ENCODE data around the gene MN1. TPM values are rescaled to one million over a fixed set of nuclear protein-coding genes. Genes with fewer than 3 reads are reported as not detected.

MN1 gene
- total RNA-seq (1 to 10 TPM; 2.2 to 6.4 (median 4.6) TPM), polyA plus RNA-seq (1 to 10 TPM in 2 of 3 donors, under 1 TPM in 1; 0.50 to 2.4 (median 2.4) TPM)
- long read RNA-seq, donor 1, full-length matches to known transcripts = 2 of 2 reads
- long read RNA-seq, donor 1, partial matches to known transcripts = 0 of 2 reads
- long read RNA-seq, donor 1, other reads (novel, unspliced or antisense) = 0 of 2 reads
- long read RNA-seq, donor 2, full-length matches to known transcripts = 2 of 2 reads
- long read RNA-seq, donor 2, partial matches to known transcripts = 0 of 2 reads
- long read RNA-seq, donor 2, other reads (novel, unspliced or antisense) = 0 of 2 reads
- long read RNA-seq, donor 3, full-length matches to known transcripts = 1 of 1 reads
- long read RNA-seq, donor 3, partial matches to known transcripts = 0 of 1 reads
- long read RNA-seq, donor 3, other reads (novel, unspliced or antisense) = 0 of 1 reads
- long read RNA-seq, donor 4 = 0 reads
- long read RNA-seq, donor 5, full-length matches to known transcripts = 5 of 12 reads
- long read RNA-seq, donor 5, partial matches to known transcripts = 7 of 12 reads
- long read RNA-seq, donor 5, other reads (novel, unspliced or antisense) = 0 of 12 reads
- long read RNA-seq, donor 6, full-length matches to known transcripts = 2 of 16 reads
- long read RNA-seq, donor 6, partial matches to known transcripts = 14 of 16 reads
- long read RNA-seq, donor 6, other reads (novel, unspliced or antisense) = 0 of 16 reads
- long read RNA-seq, donor 7, full-length matches to known transcripts = 3 of 8 reads
- long read RNA-seq, donor 7, partial matches to known transcripts = 5 of 8 reads
- long read RNA-seq, donor 7, other reads (novel, unspliced or antisense) = 0 of 8 reads
- long read RNA-seq, donor 8 = 0 reads
- long read RNA-seq, donor 9, full-length matches to known transcripts = 5 of 5 reads
- long read RNA-seq, donor 9, partial matches to known transcripts = 0 of 5 reads
- long read RNA-seq, donor 9, other reads (novel, unspliced or antisense) = 0 of 5 reads
- long read RNA-seq, donor 10, full-length matches to known transcripts = 1 of 1 reads
- long read RNA-seq, donor 10, partial matches to known transcripts = 0 of 1 reads
- long read RNA-seq, donor 10, other reads (novel, unspliced or antisense) = 0 of 1 reads

DNA sequence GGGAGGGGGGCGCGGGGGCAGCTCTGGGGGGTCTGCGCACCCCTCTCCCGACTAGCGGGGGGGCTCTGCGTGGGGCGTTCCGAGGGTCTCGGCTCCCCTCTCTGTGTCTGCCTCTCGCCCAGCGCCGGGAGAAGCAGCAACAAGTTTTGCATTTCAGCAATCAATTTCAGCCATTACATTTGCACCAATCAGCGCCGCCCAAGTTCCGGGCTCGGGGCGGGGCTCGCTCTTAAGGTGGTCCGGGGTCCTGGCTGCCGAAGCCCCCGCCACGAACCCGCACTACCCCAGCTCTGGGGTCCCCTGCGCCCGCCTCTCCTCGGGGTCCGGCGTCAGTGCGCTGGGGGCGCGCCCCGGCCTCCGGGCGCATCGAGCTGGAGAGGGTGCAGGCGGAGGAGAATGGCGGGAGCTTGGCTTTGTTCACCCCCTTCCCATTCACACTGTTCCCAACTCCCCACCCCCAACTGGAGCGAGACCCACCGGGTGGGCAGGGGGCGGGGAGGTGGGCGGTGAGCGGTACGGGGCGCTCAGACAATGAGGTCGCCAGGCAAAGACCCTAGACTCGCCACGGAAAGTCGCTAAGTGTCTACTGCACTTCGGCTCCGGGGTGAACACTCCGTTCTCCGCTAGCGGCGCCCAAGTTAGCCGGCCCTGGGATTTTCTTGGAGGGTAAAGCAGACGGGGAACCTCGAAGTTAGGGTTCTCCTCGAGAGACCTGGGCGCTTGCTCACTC is at the start of gene MN1:
Gene MN1 (minus strand): TSS at position 141 of the 730 bp plus-strand sequence. CDS start 1,213 bp downstream, outside the sequence.
- TF ChIP-seq POLR2A (IDR thresholded peaks at IDR 0.05) = no peak
- no peak for TF ChIP-seq EP300 (IDR thresholded peaks at IDR 0.05)
- TF ChIP-seq, protein P1, sequence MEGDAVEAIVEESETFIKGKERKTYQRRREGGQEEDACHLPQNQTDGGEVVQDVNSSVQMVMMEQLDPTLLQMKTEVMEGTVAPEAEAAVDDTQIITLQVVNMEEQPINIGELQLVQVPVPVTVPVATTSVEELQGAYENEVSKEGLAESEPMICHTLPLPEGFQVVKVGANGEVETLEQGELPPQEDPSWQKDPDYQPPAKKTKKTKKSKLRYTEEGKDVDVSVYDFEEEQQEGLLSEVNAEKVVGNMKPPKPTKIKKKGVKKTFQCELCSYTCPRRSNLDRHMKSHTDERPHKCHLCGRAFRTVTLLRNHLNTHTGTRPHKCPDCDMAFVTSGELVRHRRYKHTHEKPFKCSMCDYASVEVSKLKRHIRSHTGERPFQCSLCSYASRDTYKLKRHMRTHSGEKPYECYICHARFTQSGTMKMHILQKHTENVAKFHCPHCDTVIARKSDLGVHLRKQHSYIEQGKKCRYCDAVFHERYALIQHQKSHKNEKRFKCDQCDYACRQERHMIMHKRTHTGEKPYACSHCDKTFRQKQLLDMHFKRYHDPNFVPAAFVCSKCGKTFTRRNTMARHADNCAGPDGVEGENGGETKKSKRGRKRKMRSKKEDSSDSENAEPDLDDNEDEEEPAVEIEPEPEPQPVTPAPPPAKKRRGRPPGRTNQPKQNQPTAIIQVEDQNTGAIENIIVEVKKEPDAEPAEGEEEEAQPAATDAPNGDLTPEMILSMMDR (IDR thresholded peaks at IDR 0.05) = no peak
- TF ChIP-seq POLR2AphosphoS5 (IDR thresholded peaks at IDR 0.05) = no peak
- H3K27me3 ChIP-seq = peaks cover 0 to 68% (median 32%) of the 10 kb centered on the region in 3 donors
- no peaks in the 10 kb centered on the region for H3K36me3 ChIP-seq
- intact Hi-C loops (cut with DNase I; ENCODE audit: low total_unique reads) = loop anchor here (10.0 kb wide), 2 partner anchors 397 to 1047 kb away; no protein-coding TSS in a partner anchor
- 0 to 1% (median 0%) methylated on average over 28 to 59 of the region's 59 CpGs for WGBS, 5 donors
- DNase-seq = peak; percentile 48 to 88
- H3K4me3 ChIP-seq = peak within 1 kb of the TSS; percentile 77 to 94 (median 80)
- H3K27ac ChIP-seq = peak within 1 kb of the TSS; percentile 72 to 88 (median 87)
- no peaks in the 10 kb centered on the region for H3K9me3 ChIP-seq
- peaks cover 25 to 64% (median 52%) of the 10 kb centered on the region in 4 donors for H3K4me1 ChIP-seq

DNA sequence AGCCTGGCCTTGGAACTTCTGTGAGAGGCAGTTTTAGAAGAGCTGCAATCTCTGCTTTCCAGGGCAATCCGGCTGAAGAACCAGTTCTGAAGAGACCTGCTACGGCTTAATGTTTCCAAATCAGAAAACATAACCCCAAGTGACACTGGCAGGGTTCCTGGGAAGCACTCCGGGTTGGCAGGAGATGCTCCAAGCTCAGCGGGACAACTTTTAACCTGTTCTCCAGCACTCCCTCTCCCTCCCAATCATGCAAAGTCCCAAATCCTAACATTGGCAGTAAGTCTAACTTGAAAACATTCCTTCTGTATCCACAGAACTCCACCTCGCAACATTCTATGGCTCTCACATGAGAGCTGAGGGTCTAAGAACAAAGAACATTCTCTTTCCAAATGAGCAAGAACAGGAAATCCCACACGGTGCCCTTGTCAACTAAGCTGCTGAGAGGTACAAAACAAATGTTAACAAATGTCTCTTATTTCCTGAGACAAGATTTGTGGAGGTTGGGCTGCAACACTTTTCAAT is 48.5 kb upstream of the MN1 start:
- peaks cover 0 to 19% (median 15%) of the 10 kb centered on the region in 4 donors for H3K4me1 ChIP-seq
- H3K36me3 ChIP-seq = peaks cover 10 to 86% (median 67%) of the 10 kb centered on the region in 4 donors
- H3K27ac ChIP-seq = peak overlapping the region; percentile 7 to 63 (median 20)
- no peak overlapping the region for H3K4me3 ChIP-seq
- peak in 1 of 2 donors; percentile 70 for DNase-seq
- TF ChIP-seq POLR2A (IDR thresholded peaks at IDR 0.05) (no peak), EP300 (IDR thresholded peaks at IDR 0.05) (no peak), POLR2AphosphoS5 (IDR thresholded peaks at IDR 0.05) (no peak)
- TF ChIP-seq, protein P1 (IDR thresholded peaks at IDR 0.05) = no peak
- H3K27me3 ChIP-seq = no peaks in the 10 kb centered on the region
- no peaks in the 10 kb centered on the region for H3K9me3 ChIP-seq
- intact Hi-C loops (cut with DNase I; ENCODE audit: low total_unique reads) = no loop called here
- 11 to 27% (median 15%) methylated on average over 6 of the region's 6 CpGs for WGBS, 5 donors

DNA sequence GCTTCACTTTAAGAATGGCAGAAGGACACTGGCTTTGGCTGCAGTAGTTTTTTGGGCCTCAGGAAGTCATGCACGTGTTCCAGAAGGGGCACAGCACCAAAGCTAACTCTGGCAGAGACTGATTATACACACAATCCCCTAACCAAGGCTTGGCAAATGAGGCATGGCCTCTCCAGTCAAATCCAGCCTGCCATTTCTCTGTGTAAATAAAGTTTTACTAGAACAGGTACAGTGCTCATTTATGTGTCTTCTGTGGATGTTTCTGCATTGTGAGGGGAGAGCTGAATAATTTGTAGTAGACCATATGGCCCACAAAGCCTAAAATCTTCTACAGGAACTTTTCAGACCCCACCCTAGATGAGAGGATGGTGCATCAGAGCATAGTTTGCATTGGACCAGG is 46.4 kb upstream of the MN1 start:
- H3K36me3 ChIP-seq = peaks cover 4 to 66% (median 54%) of the 10 kb centered on the region in 4 donors

More for the DNA sequence above, 46.4 kb upstream of the MN1 start:
- intact Hi-C loops (cut with DNase I; ENCODE audit: low total_unique reads) = no loop called here
- 79 to 100% (median 88%) methylated on average over 1 of the region's 1 CpG for WGBS, 5 donors
- H3K4me1 ChIP-seq = peaks cover 0 to 23% (median 16%) of the 10 kb centered on the region in 4 donors
- DNase-seq = no peak
- no peak overlapping the region for H3K27ac ChIP-seq
- no peak overlapping the region for H3K4me3 ChIP-seq
- no peak for TF ChIP-seq POLR2A (IDR thresholded peaks at IDR 0.05)
- TF ChIP-seq, protein P1 (IDR thresholded peaks at IDR 0.05) = no peak
- TF ChIP-seq POLR2AphosphoS5 (IDR thresholded peaks at IDR 0.05) = no peak
- no peak for TF ChIP-seq EP300 (IDR thresholded peaks at IDR 0.05)
- no peaks in the 10 kb centered on the region for H3K9me3 ChIP-seq
- H3K27me3 ChIP-seq = no peaks in the 10 kb centered on the region
